GM19468 (cell line): ENCODE results near the gene ORM1.

Experiments used
- ATAC-seq: cut with Tn5 transposase; IDR thresholded peaks from one replicate; pipeline ENCODE4 v1.9.1; 2021; ENCODE audit warnings: mild to moderate bottlenecking, moderate library complexity, moderate number of reproducible peaks; ENCODE audit not compliant: unreplicated experiment; ENCODE audit errors: extremely low read depth

ORM1 gene

DNA sequence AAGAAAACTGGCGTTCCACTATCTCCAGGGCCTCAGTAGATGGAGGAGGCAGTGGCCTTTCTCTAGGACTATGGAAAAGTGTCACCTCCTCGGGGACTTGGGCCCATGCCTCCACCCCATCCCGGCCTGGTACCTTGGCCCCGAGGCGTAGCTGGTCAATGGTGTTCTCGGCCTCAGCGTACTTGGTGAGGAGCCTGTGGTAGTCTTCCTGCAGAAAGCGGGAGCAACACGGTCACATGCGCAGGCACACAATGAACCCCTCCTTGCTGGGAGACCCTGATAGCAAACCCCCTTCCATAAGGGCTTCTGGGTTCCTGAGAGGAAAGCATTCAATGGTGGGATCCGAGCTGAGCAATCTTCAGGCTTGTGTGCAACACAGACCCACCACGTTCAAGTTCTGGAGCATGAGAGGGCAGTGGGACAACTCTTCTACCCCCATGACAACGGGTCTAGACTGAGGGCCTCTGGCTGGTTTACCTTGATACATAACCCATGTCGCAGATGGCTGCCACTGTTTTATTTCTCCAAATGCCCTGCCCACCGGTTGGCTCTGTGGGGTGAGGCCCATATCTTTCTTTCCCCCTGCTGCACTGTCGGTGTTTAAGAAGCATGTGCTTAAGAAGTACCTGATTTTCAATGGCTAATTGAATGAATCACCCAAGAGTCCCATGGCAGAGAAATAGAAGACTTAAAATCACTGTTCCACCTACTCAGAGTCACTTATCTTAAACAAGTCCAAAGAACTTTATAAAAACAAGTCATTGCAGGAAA lies 51.2 kb downstream of the ORM1 start:
- ATAC-seq = no peak

DNA sequence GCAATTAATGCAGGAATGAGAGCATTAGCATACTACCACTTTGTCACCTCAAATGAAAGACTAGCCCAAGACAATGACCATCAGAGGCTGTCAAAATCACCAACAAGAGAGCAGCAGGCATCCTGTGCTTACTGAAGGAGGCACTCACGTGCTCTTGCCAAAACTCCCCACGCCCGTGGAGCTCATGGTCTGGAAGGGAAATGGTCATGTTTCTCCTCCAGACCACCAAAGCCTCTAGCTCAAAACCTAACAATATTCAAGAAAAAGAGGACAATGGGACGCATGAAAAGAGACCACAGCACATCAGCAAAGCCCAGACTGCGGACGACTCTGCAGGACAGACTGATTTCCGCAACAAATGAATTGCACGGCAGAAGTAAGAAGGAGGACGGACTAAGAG lies 52.0 kb downstream of the ORM1 start:
- no peak for ATAC-seq

DNA sequence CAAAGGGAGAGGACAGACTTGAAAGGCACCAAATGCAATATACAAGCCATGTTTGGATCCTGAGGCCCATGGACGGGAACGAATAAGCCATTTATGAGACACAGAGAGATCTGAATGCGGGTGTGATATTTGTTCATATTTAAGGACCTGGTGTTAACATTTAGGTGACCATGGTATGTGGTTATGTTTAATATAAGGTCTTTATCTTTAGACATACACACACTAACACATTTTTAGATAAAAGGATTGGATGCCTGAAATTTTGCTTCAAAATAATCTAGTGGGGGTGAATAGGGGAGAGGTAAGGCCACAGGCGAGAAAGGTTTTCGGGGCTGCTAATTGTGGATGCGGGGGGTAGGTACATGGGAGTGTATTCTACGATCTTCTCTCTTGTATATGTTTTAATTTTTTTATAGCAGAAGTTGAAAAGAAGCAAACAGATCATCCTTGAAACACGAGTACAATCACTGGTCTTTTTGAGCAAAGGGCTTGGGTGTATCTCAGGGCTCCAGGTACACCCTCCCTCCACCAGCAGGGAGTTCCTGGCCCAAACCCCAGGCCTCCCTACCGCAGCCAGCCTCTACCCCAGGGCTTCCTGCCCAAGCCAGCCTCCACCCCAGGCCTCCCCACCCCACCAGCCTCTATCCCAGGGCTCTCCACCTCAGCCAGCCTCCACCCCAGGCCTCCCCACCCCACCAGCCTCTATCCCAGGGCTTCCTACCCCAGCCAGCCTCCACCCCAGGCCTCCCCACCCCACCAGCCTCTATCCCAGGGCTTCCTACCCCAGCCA lies 52.7 kb downstream of the ORM1 start:
- no peak for ATAC-seq
